ENCODE measurements around the gene FAM228A.

Gene FAM228A

GRCh38 chr2:24206714-24207113, 31.9 kb downstream of the FAM228A start:
- Histone ChIP-seq H3K9ac (ENCODE audit: low read depth, low read length) (no peak overlapping the region), H3K4me3 (ENCODE audit: low read depth, low read length) (no peak overlapping the region), H3K27ac (ENCODE audit: low read depth, low read length) (no peak overlapping the region), H3K9me3 (ENCODE audit: control insufficient read depth, insufficient read depth, low read length) (no peaks in the 10 kb centered on the region), H3K4me1 (ENCODE audit: control insufficient read depth, insufficient read depth, low read length) (no peaks in the 10 kb centered on the region), H3K27me3 (ENCODE audit: control insufficient read depth, insufficient read depth, low read length) (no peaks in the 10 kb centered on the region), H3K36me3 (ENCODE audit: control insufficient read depth, insufficient read depth, low read length) (no peaks in the 10 kb centered on the region)

DNA sequence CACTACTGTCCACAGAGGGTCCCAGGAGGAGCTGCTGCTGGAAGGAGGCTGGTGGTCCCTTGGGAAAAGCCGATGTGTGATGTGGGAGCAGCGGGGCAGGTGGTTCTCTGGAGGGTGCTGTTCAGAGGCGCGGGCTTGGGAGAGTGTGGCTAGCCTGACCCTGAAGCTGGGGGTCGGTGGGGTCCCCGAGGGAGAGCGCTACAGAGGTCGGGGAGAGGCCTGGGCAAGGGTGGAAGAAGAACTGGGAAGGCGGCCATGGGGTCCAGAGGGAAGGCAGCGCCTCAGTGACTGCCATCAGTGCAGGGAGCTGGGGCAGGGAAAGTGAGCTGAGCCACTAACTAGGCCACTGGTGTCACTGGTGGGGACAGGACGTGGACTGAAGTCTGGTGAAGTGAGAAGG, 32.5 kb downstream of the FAM228A start:
- Histone ChIP-seq H3K9ac (ENCODE audit: low read depth, low read length) (no peak overlapping the region), H3K27me3 (ENCODE audit: control insufficient read depth, insufficient read depth, low read length) (no peaks in the 10 kb centered on the region), H3K4me1 (ENCODE audit: control insufficient read depth, insufficient read depth, low read length) (no peaks in the 10 kb centered on the region), H3K4me3 (ENCODE audit: low read depth, low read length) (no peak overlapping the region), H3K36me3 (ENCODE audit: control insufficient read depth, insufficient read depth, low read length) (no peaks in the 10 kb centered on the region), H3K9me3 (ENCODE audit: control insufficient read depth, insufficient read depth, low read length) (no peaks in the 10 kb centered on the region), H3K27ac (ENCODE audit: low read depth, low read length) (no peak overlapping the region)

DNA sequence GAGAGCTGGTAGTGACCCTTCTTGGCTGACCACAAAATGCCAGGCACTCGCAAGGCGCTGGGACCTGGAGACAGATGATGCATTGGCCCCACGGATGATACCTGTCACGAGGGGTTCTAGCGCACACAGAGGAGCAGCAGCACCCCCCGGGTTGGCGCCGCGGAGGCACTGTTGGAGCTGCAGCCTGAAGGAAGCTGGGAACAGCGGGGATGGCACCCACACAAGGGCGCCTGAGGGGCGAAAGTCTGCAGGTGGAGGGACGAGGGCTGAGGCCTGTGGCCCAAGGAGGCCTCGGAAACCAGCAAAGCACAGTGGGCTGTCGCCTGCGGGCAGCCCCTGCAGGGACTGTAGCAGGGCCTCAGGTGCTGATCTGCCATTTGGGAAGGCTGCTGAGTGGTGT, 33.6 kb downstream of the FAM228A start:
- Histone ChIP-seq H3K9me3 (ENCODE audit: control insufficient read depth, insufficient read depth, low read length) (no peaks in the 10 kb centered on the region), H3K27ac (ENCODE audit: low read depth, low read length) (no peak overlapping the region), H3K27me3 (ENCODE audit: control insufficient read depth, insufficient read depth, low read length) (no peaks in the 10 kb centered on the region), H3K4me1 (ENCODE audit: control insufficient read depth, insufficient read depth, low read length) (no peaks in the 10 kb centered on the region), H3K9ac (ENCODE audit: low read depth, low read length) (no peak overlapping the region), H3K4me3 (ENCODE audit: low read depth, low read length) (no peak overlapping the region), H3K36me3 (ENCODE audit: control insufficient read depth, insufficient read depth, low read length) (no peaks in the 10 kb centered on the region)

GRCh38 chr2:24209389-24210105, 34.7 kb downstream of the FAM228A start:
- no peaks in the 10 kb centered on the region for H3K36me3 ChIP-seq (ENCODE audit: control insufficient read depth, insufficient read depth, low read length)
- no peaks in the 10 kb centered on the region for H3K4me1 ChIP-seq (ENCODE audit: control insufficient read depth, insufficient read depth, low read length)
- H3K27me3 ChIP-seq (ENCODE audit: control insufficient read depth, insufficient read depth, low read length): no peaks in the 10 kb centered on the region
- H3K9ac ChIP-seq (ENCODE audit: low read depth, low read length): no peak overlapping the region
- H3K27ac ChIP-seq (ENCODE audit: low read depth, low read length): no peak overlapping the region
- no peaks in the 10 kb centered on the region for H3K9me3 ChIP-seq (ENCODE audit: control insufficient read depth, insufficient read depth, low read length)
- H3K4me3 ChIP-seq (ENCODE audit: low read depth, low read length): no peak overlapping the region

DNA sequence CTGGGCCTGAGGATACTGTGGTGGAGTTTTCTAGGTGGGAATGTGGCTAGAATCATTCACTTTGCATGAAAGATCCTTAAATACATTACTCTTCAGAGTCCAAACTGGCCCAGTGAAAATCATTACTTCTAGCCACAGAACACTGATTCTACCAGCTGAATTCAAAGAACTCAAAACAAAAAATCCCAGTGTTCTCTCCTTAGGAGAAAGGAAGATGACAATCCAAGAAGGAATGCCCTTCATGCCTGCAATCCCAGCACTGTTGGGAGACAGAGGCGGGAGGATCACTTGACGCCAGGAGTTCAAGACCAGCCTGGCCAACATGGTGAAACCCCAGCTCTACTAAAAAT, 35.2 kb downstream of the FAM228A start:
- Histone ChIP-seq H3K9me3 (ENCODE audit: control insufficient read depth, insufficient read depth, low read length) (no peaks in the 10 kb centered on the region), H3K4me3 (ENCODE audit: low read depth, low read length) (no peak overlapping the region), H3K27ac (ENCODE audit: low read depth, low read length) (no peak overlapping the region), H3K27me3 (ENCODE audit: control insufficient read depth, insufficient read depth, low read length) (no peaks in the 10 kb centered on the region), H3K36me3 (ENCODE audit: control insufficient read depth, insufficient read depth, low read length) (no peaks in the 10 kb centered on the region), H3K9ac (ENCODE audit: low read depth, low read length) (no peak overlapping the region), H3K4me1 (ENCODE audit: control insufficient read depth, insufficient read depth, low read length) (no peaks in the 10 kb centered on the region)

DNA sequence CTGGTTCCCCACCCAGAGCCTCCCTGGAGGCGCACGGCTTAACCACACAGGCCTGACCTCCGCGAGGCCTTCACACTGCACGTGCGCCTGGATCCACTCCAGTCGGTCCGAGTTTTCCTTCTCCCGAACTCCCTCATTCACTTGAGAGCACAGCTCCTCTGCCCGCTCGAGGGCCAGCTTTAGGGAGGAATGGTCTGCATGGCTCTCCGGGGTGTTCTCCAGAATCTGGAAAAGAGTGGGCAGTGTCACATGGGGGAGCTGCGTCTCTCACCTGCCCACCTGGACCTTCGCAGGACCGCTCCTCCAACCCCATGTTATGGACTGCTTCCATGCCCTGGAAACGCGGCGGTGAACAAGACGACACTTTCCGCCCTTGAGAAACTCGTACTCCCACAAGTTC, 35.9 kb downstream of the FAM228A start:
- no peak overlapping the region for H3K27ac ChIP-seq (ENCODE audit: low read depth, low read length)
- no peaks in the 10 kb centered on the region for H3K4me1 ChIP-seq (ENCODE audit: control insufficient read depth, insufficient read depth, low read length)
- H3K9me3 ChIP-seq (ENCODE audit: control insufficient read depth, insufficient read depth, low read length): no peaks in the 10 kb centered on the region
- H3K9ac ChIP-seq (ENCODE audit: low read depth, low read length): no peak overlapping the region
- no peaks in the 10 kb centered on the region for H3K36me3 ChIP-seq (ENCODE audit: control insufficient read depth, insufficient read depth, low read length)
- H3K27me3 ChIP-seq (ENCODE audit: control insufficient read depth, insufficient read depth, low read length): no peaks in the 10 kb centered on the region
- H3K4me3 ChIP-seq (ENCODE audit: low read depth, low read length): no peak overlapping the region

- no peak overlapping the region for H3K4me3 ChIP-seq (ENCODE audit: low read depth, low read length)
- no peaks in the 10 kb centered on the region for H3K27me3 ChIP-seq (ENCODE audit: control insufficient read depth, insufficient read depth, low read length)
- no peaks in the 10 kb centered on the region for H3K36me3 ChIP-seq (ENCODE audit: control insufficient read depth, insufficient read depth, low read length)
- H3K9me3 ChIP-seq (ENCODE audit: control insufficient read depth, insufficient read depth, low read length): no peaks in the 10 kb centered on the region
- H3K4me1 ChIP-seq (ENCODE audit: control insufficient read depth, insufficient read depth, low read length): no peaks in the 10 kb centered on the region
- no peak overlapping the region for H3K27ac ChIP-seq (ENCODE audit: low read depth, low read length)
- no peak overlapping the region for H3K9ac ChIP-seq (ENCODE audit: low read depth, low read length)
Observed at GRCh38 chr2:24211408-24211807, 36.6 kb downstream of the FAM228A start.

DNA sequence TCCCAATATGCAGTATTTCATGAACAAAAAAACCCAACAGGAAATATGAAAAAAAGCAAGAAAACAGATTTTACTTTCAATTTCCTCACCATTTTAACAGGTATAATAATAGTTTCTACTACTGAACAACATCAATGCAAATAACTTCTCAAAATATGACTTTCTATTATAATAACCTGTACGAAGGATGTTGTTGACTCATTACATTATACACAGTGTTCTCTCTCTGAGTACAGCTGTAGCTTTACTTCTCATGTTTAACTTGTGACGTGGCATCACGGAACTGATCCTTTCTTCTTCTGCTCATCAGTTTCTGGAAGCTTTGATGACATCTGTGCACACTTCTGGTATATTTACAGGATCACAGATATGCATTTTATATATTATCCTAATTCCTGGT, 40.0 kb downstream of the FAM228A start:
- no peak overlapping the region for H3K4me3 ChIP-seq (ENCODE audit: low read depth, low read length)
- H3K27me3 ChIP-seq (ENCODE audit: control insufficient read depth, insufficient read depth, low read length): no peaks in the 10 kb centered on the region
- no peak overlapping the region for H3K27ac ChIP-seq (ENCODE audit: low read depth, low read length)
- H3K4me1 ChIP-seq (ENCODE audit: control insufficient read depth, insufficient read depth, low read length): no peaks in the 10 kb centered on the region
- H3K36me3 ChIP-seq (ENCODE audit: control insufficient read depth, insufficient read depth, low read length): 0 out of 2 replicates have a peak, but pooled peaks cover 2% of the 10 kb centered on the region
- no peak overlapping the region for H3K9ac ChIP-seq (ENCODE audit: low read depth, low read length)
- H3K9me3 ChIP-seq (ENCODE audit: control insufficient read depth, insufficient read depth, low read length): no peaks in the 10 kb centered on the region

- Histone ChIP-seq H3K4me1 (ENCODE audit: control insufficient read depth, insufficient read depth, low read length) (no peaks in the 10 kb centered on the region), H3K9ac (ENCODE audit: low read depth, low read length) (no peak overlapping the region), H3K4me3 (ENCODE audit: low read depth, low read length) (no peak overlapping the region), H3K27ac (ENCODE audit: low read depth, low read length) (no peak overlapping the region), H3K27me3 (ENCODE audit: control insufficient read depth, insufficient read depth, low read length) (no peaks in the 10 kb centered on the region), H3K9me3 (ENCODE audit: control insufficient read depth, insufficient read depth, low read length) (no peaks in the 10 kb centered on the region), H3K36me3 (ENCODE audit: control insufficient read depth, insufficient read depth, low read length) (0 out of 2 replicates have a peak, but pooled peaks cover 2% of the 10 kb centered on the region)
Observed at GRCh38 chr2:24220554-24221291, 45.9 kb downstream of the FAM228A start.

- Histone ChIP-seq H3K36me3 (ENCODE audit: control insufficient read depth, insufficient read depth, low read length) (0 out of 2 replicates have a peak, but pooled peaks cover 2% of the 10 kb centered on the region), H3K9me3 (ENCODE audit: control insufficient read depth, insufficient read depth, low read length) (no peaks in the 10 kb centered on the region), H3K4me1 (ENCODE audit: control insufficient read depth, insufficient read depth, low read length) (no peaks in the 10 kb centered on the region), H3K4me3 (ENCODE audit: low read depth, low read length) (no peak overlapping the region), H3K9ac (ENCODE audit: low read depth, low read length) (no peak overlapping the region), H3K27me3 (ENCODE audit: control insufficient read depth, insufficient read depth, low read length) (no peaks in the 10 kb centered on the region), H3K27ac (ENCODE audit: low read depth, low read length) (no peak overlapping the region)
Observed at GRCh38 chr2:24221343-24222050, 46.6 kb downstream of the FAM228A start.

DNA sequence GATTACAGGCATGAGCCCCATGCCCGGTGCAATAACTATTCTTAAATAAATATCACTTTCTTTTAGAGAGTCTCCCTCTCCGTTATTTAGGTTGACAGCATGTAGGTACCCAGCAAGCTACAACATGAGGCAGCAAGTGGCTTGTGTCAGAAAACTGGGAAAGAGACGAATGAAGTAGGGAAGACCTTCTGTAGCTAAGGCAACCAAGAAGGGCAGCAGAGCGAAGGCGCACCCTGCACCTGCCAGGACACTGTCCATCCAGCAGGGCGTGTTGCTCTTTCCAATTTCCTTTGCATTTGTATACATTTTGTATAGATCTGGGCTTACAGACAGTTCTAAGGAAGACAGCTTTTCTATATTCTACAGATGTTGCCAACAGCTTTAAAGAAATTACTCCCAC, 48.1 kb downstream of the FAM228A start:
- H3K9me3 ChIP-seq (ENCODE audit: control insufficient read depth, insufficient read depth, low read length): no peaks in the 10 kb centered on the region
- no peak overlapping the region for H3K4me3 ChIP-seq (ENCODE audit: low read depth, low read length)
- no peak overlapping the region for H3K9ac ChIP-seq (ENCODE audit: low read depth, low read length)
- no peak overlapping the region for H3K27ac ChIP-seq (ENCODE audit: low read depth, low read length)
- no peaks in the 10 kb centered on the region for H3K36me3 ChIP-seq (ENCODE audit: control insufficient read depth, insufficient read depth, low read length)
- no peaks in the 10 kb centered on the region for H3K4me1 ChIP-seq (ENCODE audit: control insufficient read depth, insufficient read depth, low read length)
- no peaks in the 10 kb centered on the region for H3K27me3 ChIP-seq (ENCODE audit: control insufficient read depth, insufficient read depth, low read length)
